Measurements from ENCODE around the gene LCLAT1. TPM values are rescaled to one million over a fixed set of nuclear protein-coding genes. Genes with fewer than 3 reads are reported as not detected.
"Not testable (repeated sequence)": the region's sequence is repeated elsewhere in the genome, so short reads cannot be mapped to it uniquely, and the experiment has no call there.

Gene LCLAT1
- total and polyA plus RNA-seq, 8 donors = 13.1 to 24.9 (median 14.8) TPM

DNA sequence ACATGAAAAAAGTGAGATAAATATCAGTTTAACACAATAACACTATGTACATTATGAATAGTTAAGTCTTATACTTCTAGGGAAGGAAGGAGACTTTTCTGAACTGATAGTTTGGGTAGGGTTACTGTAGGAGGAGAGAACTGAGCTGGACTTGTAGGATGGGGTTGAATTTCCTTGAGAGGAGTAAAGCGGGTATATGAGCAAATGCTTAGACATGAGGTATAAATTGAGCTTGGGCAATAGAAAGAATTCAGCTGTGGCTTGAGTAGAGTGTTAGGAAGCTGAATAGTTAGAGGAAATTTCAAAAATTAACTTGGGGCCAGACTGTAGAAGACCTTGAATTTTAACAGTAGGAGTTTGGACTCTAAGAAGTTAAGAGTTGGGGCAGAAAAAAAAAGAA, 45.1 kb downstream of the LCLAT1 start:
- intact Hi-C loops (cut with DNase I) = no loop called here
- peaks cover 0 to 2% of the 10 kb centered on the region in 2 donors for H3K9me3 ChIP-seq
- ATAC-seq (no peak), DNase-seq (no peak)
- no peaks in the 10 kb centered on the region for H3K27me3 ChIP-seq
- H3K36me3 ChIP-seq = no peaks in the 10 kb centered on the region
- peak overlapping the region in 1 of 2 donors; percentile 16 for H3K27ac ChIP-seq
- TF ChIP-seq, protein P1, sequence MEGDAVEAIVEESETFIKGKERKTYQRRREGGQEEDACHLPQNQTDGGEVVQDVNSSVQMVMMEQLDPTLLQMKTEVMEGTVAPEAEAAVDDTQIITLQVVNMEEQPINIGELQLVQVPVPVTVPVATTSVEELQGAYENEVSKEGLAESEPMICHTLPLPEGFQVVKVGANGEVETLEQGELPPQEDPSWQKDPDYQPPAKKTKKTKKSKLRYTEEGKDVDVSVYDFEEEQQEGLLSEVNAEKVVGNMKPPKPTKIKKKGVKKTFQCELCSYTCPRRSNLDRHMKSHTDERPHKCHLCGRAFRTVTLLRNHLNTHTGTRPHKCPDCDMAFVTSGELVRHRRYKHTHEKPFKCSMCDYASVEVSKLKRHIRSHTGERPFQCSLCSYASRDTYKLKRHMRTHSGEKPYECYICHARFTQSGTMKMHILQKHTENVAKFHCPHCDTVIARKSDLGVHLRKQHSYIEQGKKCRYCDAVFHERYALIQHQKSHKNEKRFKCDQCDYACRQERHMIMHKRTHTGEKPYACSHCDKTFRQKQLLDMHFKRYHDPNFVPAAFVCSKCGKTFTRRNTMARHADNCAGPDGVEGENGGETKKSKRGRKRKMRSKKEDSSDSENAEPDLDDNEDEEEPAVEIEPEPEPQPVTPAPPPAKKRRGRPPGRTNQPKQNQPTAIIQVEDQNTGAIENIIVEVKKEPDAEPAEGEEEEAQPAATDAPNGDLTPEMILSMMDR (IDR thresholded peaks at IDR 0.05) = no peak
- H3K4me3 ChIP-seq = no peak overlapping the region
- H3K4me1 ChIP-seq = peaks cover 0 to 14% of the 10 kb centered on the region in 2 donors

DNA sequence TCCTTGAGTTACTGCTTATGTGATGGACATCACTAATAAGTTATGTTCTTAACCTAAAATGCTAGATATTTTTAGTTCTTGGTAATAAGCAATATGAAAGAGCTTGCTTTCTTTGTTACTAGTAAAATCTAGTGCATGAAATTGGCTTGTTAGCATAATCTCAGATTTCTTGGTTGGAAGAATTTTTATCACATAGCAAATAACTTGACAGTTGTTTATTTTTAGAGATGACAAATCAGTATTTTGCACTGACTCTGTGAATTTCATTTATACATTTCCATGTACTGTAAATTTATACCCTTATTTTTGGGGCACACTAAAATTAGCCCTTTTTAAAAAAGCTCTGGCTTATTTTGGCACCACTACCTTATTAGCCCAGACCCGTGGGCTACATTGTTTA, 45.6 kb downstream of the LCLAT1 start:
- no peak for ATAC-seq
- TF ChIP-seq, protein P1 (IDR thresholded peaks at IDR 0.05) = no peak
- H3K27ac ChIP-seq = peak overlapping the region in 1 of 2 donors; percentile 16

DNA sequence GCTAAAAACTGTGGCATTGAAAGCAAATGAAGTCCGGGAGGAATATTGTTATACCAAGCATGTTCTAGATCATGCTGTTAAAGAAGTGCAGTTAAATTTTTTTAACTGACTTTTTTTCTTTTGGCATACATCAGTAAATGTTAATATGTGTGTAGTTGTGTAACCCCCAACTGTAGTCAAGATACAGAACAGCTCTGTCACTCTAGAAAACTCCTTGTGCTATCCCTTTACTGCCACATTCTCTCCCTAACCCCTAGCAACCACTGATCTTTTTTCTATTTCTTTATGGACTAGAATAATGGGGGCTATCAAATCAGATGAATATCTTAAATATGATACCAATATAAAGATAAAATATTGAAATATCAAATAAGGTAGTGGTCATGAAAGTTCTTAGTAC, 46.4 kb downstream of the LCLAT1 start:
- peaks cover 0 to 15% of the 10 kb centered on the region in 2 donors for H3K9me3 ChIP-seq
- no peak for DNase-seq
- intact Hi-C loops (cut with DNase I) = no loop called here
- peak overlapping the region in 1 of 2 donors; percentile 16 for H3K27ac ChIP-seq
- no peaks in the 10 kb centered on the region for H3K27me3 ChIP-seq
- H3K36me3 ChIP-seq = no peaks in the 10 kb centered on the region
- no peak for ATAC-seq
- TF ChIP-seq, protein P1 (IDR thresholded peaks at IDR 0.05) = no peak
- no peak overlapping the region for H3K4me3 ChIP-seq
- H3K4me1 ChIP-seq = peaks cover 0 to 15% of the 10 kb centered on the region in 2 donors

More for the DNA sequence above, 45.6 kb downstream of the LCLAT1 start:
- no peak for DNase-seq
- Histone ChIP-seq H3K4me3 (no peak overlapping the region), H3K36me3 (no peaks in the 10 kb centered on the region), H3K4me1 (peaks cover 0 to 15% of the 10 kb centered on the region in 2 donors), H3K27me3 (no peaks in the 10 kb centered on the region), H3K9me3 (peaks cover 0 to 7% of the 10 kb centered on the region in 2 donors)
- intact Hi-C loops (cut with DNase I) = no loop called here

DNA sequence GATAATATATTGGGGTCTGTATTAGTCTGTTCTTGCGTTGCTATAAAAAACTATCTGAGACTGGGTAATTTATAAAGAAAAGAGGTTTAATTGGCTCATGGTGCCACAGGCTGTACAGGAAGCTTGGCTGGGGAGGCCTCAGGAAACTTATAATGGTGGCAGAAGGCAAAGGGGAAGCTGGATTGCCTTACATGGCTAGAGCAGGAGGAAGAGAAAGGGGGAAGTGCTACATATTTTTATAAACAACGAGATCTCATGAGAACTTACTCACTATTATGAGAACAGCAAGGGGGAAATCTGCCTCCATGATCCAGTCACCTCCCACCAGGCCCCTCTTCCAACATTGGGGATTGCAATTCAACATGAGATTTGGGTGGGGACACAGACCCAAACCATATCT, 48.9 kb downstream of the LCLAT1 start:
- intact Hi-C loops (cut with DNase I); DNase-seq; H3K4me3 ChIP-seq; H3K27me3 ChIP-seq; H3K36me3 ChIP-seq: not testable (repeated sequence)
- Histone ChIP-seq H3K27ac (peak overlapping the region; percentile 10 to 88), H3K4me1 (peaks cover 0 to 15% of the 10 kb centered on the region in 2 donors), H3K9me3 (peaks cover 0 to 37% of the 10 kb centered on the region in 2 donors)
- peak; percentile 35 for ATAC-seq

DNA sequence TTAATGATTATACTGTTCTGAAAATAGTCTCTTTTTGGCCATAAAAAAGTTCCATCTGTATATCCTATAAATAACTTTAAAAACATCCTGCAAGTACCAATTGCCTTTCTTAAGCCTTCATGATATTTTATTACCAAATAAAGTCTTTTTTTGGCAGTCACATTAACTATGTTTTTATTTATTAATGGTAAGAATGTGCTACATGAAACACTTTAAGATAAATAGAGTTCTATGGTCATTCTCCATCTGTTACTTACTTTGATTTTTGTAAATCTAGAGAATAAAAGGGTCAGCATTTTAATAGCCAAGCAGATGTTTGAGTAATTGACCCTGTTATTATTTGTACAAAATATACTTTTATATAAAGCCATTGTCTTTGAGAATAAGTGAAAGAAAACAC, 52.6 kb downstream of the LCLAT1 start:
- Histone ChIP-seq H3K36me3 (no peaks in the 10 kb centered on the region), H3K4me3 (no peak overlapping the region), H3K27ac (no peak overlapping the region), H3K27me3 (no peaks in the 10 kb centered on the region), H3K4me1 (peaks cover 0 to 32% of the 10 kb centered on the region in 2 donors), H3K9me3 (peaks cover 0 to 44% of the 10 kb centered on the region in 2 donors)
- intact Hi-C loops (cut with DNase I) = no loop called here
- DNase-seq (peak in 2 of 4 donors; percentile 66 to 74), ATAC-seq (no peak)
- TF ChIP-seq, protein P1 (IDR thresholded peaks at IDR 0.05) = no peak

DNA sequence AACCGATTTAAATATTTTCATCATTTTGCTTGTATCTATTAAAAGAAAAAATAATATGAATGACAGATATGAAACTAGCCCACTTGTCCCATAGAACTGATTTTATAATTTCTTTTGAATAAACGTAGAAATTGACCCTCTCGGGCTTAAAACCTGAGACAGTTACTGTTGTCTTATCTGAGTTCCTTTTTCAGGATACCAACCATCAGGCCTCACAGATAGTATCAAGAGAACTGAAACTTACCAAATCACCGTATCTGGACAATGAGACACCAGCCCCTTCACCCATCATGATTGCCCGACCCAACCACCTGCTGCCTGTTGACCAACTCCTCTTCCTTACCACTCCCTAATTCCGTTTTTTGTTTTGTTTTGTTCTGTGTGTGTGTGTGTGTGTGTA, 53.7 kb downstream of the LCLAT1 start:
- DNase-seq (no peak), ATAC-seq (no peak)
- H3K4me3 ChIP-seq = no peak overlapping the region
- intact Hi-C loops (cut with DNase I) = no loop called here
- H3K27ac ChIP-seq = no peak overlapping the region
- no peaks in the 10 kb centered on the region for H3K27me3 ChIP-seq
- peaks cover 0 to 38% of the 10 kb centered on the region in 2 donors for H3K4me1 ChIP-seq
- TF ChIP-seq, protein P1 (IDR thresholded peaks at IDR 0.05) = no peak
- H3K36me3 ChIP-seq = no peaks in the 10 kb centered on the region
- H3K9me3 ChIP-seq = peaks cover 0 to 44% of the 10 kb centered on the region in 2 donors
